HG03432 (cell line): ENCODE results near the gene AVEN.

ENCODE experiments used
- ATAC-seq: cut with Tn5 transposase; IDR thresholded peaks from one replicate; pipeline ENCODE4 v1.9.1; 2021; ENCODE audit warnings: mild to moderate bottlenecking, moderate library complexity; ENCODE audit not compliant: unreplicated experiment

The AVEN gene

DNA sequence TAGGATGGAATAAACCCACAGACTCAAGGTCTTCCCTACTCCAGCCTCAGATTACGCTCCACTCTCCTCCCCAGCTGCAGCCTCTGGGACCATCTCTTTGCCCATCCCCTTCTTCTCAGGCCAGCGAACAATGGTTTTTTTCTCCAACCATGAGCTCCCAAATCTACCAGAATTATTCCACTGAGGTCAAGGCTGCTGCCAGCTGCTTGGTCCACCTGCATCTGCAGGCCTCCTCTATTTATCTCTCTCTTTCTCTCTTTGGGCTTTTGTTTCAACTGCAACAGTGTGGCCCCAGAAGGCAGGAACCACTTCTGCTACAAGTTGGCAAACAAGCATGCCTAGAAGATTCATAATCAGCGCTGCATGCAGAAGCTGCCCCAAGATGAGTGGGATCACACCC, 51.6 kb downstream of the AVEN start:
- no peak for ATAC-seq

DNA sequence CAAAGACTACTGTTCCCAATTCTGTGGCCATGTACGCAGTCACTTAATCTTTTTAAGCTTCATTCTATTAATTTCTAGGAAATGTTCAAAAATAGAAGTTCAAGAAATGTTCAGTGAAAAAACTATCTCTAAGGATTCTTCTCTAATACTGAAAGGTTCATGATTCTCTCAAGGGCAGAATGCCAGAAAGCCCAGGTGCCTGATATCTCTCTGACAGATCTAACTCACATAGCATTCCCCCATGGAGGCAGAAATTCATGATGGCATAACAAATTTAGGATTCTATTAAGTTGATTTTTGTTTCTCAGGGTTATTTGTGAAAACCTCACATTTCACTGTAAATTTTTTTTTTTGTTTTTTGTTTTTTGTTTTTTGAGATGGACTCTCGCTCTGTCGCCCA, 53.3 kb downstream of the AVEN start:
- ATAC-seq = no peak

DNA sequence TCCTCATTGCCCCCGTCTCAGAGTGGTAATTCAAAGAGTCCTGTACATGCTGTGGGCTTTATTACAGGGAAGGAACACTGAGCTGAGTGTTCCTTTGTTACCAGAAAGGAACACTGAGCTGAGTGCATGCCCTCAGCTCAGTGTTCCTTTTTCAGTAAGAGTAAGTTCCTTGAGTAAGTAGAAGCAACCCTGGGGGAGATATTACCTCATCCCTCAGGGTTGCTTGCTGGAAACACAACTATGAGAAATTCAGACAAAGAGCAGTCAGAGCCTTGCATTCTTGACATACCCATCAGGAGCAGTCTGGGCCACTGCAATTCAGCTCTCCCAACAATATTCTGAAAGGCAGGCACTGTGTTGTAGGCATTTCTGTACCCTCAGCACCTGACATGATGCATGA, 53.7 kb downstream of the AVEN start:
- no peak for ATAC-seq

DNA sequence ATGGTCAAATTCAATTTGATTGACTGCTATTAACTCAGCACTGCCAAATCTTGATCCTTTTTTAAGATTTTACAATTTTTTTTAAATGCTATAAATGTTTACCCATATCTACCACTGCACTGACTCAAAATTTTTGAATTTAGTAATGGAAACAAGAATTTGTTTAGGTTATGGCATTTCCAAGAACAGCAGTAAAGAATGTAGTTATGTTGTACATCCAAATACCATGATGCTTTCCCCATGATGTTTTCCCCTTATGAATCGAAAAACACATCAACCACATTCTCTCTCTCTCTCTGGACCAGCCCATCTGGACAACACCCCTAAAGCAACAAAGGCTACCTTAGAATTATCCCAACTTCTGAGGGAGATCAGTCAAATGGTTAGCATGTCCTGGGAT, 56.5 kb downstream of the AVEN start:
- no peak for ATAC-seq

DNA sequence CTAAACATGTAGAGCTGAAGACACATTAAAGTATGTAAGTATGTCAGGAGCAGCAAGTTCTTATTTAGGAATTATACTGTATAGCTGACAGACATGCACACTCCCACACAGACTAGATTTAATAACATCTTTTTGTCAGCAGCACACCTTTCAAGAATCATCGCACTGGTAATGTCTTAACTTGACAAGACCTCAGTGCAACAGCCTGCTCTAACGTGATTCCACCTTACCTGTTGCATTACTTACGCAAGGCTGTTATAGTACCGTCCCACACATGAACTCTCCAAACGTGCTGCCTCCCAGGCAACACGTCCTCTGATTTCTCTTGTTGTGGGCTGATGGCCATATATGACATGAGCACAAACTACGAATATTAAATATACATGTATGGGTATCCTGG, 58.8 kb downstream of the AVEN start:
- no peak for ATAC-seq

DNA sequence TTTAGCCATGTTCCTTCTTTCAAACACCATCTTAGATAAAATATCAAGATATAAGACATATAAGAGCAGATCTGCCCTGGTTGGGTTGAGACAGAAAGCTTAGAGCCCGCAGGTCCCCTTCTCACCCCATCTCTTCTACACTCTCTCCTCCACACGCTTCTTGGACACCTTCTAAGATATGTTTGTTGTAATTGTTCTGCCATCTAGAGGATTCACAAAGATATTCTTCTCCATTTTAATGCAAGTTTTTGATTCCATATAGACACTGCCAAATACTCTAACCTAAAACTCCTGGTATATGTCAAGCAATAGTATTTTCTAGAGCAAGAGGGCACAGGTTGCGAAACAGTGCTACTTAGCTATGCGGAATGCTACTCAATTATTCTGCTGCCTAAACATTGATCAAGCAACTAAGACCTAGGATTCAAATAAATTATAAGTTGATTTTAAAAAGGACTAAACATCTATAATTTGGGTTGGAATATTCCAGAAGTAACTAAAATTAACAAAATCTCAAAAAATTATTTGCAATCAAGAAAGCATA, 63.9 kb downstream of the AVEN start:
- ATAC-seq = no peak

DNA sequence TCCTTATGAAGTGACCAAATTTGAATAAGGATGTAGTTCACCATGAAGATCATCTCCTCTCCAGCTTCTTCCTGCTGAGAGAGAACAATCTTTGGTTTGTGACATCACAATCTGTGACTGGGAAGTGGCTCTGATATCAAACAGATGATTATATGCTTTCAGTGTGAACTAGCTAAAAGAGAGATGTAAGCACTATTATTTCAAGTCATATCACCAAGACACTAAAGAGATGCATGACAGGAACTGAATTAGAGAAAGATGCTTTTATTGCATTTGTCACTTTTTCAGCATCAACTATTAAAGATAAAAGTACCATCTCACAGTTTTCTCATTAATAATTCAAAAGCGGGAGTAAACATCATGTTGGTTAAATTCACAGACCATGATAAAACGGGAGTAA, 67.2 kb downstream of the AVEN start:
- no peak for ATAC-seq

DNA sequence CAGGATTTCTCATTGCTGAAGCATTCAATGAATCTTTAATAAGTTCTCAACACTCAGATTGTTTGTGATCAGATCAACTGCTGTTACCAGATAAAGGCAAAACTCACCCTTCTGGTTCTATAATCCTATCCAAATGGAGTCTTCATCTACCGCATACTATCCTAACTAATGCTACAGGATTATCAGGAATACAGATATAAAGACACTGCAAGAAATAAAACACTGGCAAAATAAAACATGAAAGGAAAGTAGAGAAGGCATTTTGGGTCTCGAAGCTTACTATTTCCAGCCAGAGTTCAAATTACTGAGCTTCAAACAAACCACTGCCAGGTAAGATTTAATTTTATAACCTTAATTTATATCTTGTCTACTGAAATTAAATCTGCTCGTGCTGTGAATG, 70.2 kb downstream of the AVEN start:
- no peak for ATAC-seq

DNA sequence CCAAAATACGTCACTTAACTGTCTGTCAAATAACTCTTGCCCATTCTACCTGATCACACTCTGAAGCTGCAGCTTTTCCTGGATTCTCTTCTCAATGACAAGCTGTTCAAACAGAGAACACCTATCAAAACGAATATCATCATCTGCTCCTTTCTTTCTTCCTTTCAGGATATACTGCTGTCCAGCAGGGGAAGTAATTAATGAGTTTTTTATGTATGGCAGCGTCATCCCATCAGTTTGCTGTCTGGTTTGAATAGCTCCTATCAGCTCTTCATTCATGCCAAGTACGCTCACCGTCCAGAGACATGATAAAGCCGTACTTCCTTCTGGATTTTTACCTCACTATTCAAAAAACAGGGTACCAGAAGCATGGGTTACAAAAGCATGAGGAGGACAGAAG, 70.8 kb downstream of the AVEN start, which contains the start of gene CHRM5:
TSS of gene CHRM5 (plus strand) at position 274 of the 400 bp plus-strand sequence. CDS start 94,221 bp downstream, outside the sequence.
- no peak for ATAC-seq

DNA sequence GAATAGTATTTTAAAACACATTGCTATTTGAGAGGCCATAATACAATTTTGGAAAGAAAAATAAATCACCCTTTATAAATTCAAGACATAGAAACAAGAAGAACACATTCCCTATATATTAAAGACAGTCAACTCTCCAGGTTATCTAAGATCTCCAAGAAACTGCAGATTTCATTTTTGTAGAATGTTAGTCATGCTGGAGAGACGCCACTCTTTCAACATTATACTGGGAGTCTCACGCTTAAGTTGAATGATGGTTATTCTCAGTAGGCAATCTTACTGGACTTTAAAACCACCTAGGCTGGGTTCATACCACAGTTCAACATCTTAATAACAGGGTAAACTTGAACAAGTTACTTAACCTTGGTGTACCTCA, 74.4 kb downstream of the AVEN start:
- no peak for ATAC-seq

DNA sequence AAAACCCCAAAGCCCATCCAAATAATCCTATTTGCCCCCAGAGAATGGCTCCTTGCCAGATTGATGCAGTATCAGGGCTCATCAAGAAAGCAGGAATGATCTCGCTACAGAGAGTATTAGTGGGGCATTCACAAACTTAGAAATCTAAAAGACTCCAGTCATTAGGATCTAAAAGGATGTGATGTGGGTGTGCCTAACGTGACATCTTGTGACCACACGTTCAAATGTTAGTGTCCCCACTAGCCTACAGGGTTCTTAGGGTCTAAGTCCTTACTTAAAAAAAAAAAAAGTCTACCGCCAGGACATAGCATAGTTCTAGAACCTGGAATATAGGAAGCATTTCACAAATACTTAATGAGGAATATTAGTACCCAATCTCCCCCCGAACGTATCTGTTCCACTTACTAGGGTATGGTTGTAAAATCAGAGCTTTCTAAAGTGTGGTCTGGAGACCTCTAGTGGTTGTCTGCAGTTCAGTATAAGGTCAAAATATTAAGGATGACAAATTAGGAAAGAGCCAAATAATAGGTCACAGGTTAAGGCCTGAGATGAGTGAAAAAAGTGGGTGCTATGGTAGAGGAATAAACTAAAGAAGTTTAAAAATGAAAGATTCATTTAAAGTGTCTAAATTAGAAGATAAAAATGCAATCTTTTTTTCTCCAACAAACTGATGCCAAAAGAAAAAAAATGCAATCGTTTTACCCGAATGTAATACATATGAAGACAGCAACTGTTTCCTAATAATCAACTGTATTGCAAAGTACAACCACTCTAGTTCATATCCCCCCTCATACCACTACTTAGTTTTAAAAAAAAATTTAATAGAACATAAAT, 75.0 kb downstream of the AVEN start:
- no peak for ATAC-seq

DNA sequence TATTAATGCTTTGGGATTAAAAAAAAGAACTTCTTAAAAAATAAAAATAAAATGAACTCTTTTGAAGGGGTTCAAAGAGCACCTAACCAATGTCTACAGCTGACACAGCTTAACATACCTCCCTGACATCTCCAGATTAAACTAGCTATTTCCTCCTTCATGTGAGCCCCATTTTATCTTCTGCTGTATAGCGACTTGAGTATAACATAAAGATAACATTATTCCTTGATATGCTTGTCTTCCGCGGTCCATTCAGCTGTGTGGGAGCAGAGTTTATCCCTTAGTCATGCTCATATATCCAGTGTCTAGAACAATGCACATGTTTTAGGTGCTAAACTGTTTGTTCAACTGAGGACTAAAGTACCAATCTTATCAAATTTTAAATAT, 78.5 kb downstream of the AVEN start:
- ATAC-seq = no peak

DNA sequence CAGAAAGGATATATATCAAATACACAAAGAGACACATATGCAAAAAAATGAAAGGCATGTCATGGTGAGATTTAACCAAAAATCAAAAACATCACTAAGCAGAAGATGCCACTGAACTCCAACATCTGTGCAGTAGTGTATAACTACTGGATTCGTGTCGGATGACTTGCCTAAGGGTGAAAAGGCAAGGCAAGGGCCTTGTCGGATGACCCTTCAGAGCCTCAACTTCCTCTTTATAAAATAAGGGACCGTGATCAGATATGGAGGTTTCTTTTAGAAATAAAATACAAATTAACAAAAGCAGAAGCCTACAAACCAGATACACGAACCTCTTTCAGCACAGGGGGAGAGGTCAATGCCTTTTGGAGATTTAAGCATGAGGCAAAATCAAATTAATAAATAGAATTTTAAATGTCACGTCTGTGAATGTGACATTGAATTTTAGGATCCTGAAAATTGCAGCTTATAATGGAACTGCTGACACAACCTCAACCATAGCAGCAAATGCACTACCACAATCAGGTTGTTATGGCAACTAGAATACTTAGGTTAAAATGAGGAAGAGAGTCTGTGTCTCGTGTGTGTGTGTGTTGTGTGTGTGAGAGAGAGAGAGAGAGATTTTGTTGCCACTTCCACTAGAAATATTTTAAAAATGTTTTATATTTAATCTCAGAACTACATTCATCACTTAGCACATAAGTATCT, 79.0 kb downstream of the AVEN start:
- no peak for ATAC-seq

DNA sequence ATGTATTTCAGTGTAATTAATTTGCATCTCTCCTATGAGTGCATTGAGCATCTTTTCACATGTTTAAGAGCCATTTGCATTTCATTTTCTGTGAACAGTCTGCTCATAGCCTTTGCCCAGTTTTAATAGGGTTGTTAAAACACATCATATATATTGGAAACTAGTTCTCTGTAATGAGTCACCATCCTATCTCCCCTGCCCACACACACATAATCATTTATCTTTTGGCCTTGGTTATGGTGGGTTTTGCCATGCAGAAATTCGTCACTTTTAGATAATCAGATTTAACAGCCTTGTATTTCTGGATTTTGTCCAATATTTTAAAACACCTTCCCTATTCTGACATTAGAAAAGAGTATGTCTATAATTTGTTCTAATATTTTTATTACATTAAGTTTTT, 82.6 kb downstream of the AVEN start:
- no peak for ATAC-seq

DNA sequence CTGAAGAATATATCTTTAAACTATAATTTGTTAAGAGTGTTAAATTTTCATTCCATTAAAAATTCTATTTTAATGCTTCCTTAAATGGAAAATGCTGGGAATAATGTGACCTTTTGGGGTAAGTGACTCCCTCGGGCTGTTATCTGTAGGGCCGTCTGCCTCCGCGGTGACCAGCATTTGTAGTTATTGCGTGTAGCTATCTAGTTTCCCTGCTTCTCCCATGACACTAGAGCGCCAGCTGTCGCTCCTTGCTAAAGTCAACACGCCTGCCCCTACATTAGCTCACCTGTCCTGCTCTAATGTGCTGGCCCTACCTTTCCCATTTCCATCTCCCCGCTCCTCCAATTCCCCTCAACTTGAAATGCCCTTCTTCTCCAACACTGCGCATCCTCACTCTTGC, 83.1 kb downstream of the AVEN start:
- no peak for ATAC-seq

DNA sequence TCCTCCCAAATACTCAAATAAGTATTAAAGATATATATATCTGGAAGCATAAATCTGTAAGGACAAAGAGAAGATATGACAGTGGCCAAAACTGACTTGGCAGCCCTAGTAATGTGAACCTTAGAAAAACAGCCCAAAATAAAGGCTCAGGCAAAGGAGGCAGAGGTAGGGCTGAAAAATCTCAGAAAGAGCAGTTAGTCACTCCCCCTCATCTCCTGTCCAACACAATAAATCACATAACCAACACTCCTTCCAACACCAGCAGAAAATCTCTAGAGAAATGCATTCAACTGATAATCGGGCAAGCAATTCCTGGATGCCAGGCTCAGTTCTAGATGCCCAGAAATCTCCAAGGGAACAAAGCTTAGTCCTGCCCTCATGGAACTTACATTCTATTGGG, 92.9 kb downstream of the AVEN start:
- no peak for ATAC-seq

DNA sequence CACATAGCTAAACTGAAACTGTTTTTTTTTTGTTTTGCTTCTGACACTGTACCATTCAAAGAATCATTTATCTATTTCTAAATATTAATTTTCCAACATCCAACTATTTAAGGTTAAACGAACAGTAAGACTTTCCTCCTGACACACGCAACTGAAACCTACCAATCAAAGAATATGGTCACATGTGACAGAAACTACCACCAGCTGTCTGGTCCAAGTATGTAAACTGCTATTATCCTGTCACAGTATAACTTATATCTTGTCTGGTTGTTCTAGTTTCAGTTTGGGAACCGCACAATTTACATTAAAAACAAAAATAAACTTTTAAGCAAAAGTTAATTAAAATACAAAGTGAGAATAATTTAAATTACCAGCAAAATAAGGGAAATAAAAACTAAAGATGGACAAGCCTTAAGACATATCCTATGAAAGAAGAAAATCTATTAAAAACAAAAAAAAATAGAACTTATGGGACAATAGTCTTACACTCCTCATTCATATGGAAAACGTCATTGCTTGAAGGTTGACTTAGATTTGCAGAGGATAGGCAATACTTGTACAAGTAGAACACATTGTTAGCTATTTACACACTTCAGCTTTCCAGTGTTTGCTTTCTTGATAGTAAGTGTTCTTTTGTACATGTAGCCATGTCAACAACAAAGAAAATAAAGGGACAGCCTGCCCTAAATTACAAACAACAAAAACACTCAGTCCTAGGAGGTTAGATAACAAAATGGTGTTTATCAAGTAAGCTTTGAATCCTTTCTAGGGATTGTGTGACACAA, 97.5 kb downstream of the AVEN start:
- peak; percentile 43 for ATAC-seq

DNA sequence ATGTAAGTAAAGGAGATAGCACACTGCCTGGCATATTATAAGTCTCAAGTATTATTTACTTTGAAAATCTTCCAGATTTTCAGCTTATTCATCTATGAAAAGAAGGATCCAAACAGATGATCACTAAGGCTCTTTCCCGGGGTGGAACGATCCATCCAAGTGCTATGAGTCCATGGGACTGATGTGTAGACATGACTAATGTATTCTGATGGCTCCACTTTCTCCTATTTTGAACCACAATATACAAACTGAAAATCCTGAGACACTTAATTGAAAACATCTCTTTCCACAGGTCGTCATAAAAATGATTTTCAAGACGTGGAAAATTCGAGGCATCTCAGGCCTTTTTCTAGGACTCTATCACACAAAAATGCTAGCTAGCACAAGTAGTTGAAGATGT, 104.1 kb downstream of the AVEN start:
- no peak for ATAC-seq

DNA sequence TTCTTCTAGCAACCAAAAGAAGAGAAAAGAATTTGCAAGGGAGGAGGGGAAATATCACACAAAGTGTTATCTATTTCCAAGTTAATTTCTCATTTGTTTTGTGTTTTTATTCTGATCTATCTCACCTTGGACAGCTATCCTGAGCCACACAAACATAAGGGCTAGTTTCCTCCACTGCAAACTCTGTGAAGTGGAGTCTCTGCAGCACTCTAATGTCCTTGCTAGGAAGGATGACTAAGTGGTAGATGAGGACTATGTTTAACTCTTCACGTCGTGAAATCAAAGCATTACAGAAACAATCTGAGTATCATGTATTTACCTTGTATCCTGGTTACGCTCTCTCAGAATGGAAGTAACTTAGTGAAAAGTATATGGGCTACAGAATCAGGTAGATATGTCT, 104.6 kb downstream of the AVEN start:
- no peak for ATAC-seq

DNA sequence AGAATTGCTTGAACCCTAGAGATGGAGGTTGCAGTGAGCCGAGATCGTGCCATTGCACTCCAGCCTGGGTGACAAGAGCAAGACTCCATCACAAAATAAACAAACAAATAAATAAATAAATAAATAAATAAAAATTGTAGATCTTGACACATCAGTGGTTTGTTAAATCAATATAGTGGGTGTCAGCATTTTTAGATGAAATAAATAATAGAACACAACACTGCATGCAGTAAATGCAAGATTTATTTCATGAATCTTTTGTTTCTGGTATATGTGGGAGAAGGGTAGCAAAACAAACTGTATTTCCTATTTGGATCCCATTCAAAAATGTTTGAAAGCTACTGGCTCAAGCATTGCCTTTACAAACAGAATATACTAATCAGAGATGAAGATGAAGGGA, 106.3 kb downstream of the AVEN start:
- no peak for ATAC-seq

DNA sequence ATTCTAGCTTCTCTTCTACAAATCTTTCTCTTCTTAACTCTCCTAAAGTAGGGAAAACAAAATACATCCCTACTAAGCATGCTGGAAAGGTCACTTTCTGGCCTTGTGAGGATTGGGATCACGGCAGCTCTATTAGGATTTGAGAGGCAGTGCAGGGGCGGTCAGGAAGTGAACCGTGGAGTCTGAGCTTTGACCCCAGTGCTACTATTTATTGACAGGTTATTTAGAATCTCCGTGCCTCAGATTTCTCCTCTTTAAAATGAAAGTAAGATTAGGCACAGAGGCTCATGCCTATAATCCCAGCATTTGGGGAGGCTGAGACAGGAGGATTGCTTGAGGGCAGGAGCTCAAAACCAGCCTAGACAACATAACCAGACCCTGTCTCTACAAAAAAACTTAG, 112.7 kb downstream of the AVEN start:
- ATAC-seq = no peak
